IPS DF 6.9 (cell line): ENCODE measurements around the gene SSH2.
"Not testable (repeated sequence)": the region's sequence is repeated elsewhere in the genome, so short reads cannot be mapped to it uniquely, and the experiment has no call there.

Experiments
- DNase-seq: peaks from one replicate; pipeline ENCODE4 v3.0.0-alpha.2; 2013; ENCODE audit warnings: low read depth, low spot score
- H3K27ac ChIP-seq: one replicate; pipeline ENCODE4 v1.5.1; 2013; ENCODE audit warnings: low read length, control low read depth
- H3K27me3 ChIP-seq: 2 replicates; pipeline ENCODE4 v1.6.1; 2013; ENCODE audit warnings: mild to moderate bottlenecking, low read length; ENCODE audit not compliant: control insufficient read depth, insufficient read depth
- H3K36me3 ChIP-seq: 2 replicates; pipeline ENCODE4 v1.6.1; 2013; ENCODE audit warnings: low read length; ENCODE audit not compliant: control insufficient read depth, insufficient read depth
- H3K4me1 ChIP-seq: 2 replicates; pipeline ENCODE4 v1.6.1; 2013; ENCODE audit warnings: low read length; ENCODE audit not compliant: control insufficient read depth, insufficient read depth
- H3K4me3 ChIP-seq: 2 replicates; pipeline ENCODE4 v1.5.1; 2013; ENCODE audit warnings: mild to moderate bottlenecking, low read length
- H3K9me3 ChIP-seq: 2 replicates; pipeline ENCODE4 v1.6.1; 2013; ENCODE audit warnings: low read length, inconsistent platforms; ENCODE audit not compliant: control insufficient read depth, insufficient read depth
- WGBS: extraction: QIAGEN DNeasy Blood & Tissue Kit; methylation state at CpG from one replicate; pipeline ENCODE4 v1.1.7; 2013; ENCODE audit warnings: mixed read lengths, missing lambda C conversion rate; ENCODE audit not compliant: insufficient read length, insufficient coverage; 5-methylcytosine and 5-hydroxymethylcytosine counted together

The SSH2 gene

GRCh38 chr17:29742210-29742513, 187.9 kb downstream of the SSH2 start:
- H3K27ac ChIP-seq, result no peak overlapping the region
- WGBS, result no CpG with 5 or more reads among the region's 3 CpGs

GRCh38 chr17:29740017-29740416, 190.0 kb downstream of the SSH2 start:
- WGBS, result no CpG with 5 or more reads among the region's 4 CpGs
- H3K4me1 ChIP-seq, result no peaks in the 10 kb centered on the region
- H3K9me3 ChIP-seq, result no peaks in the 10 kb centered on the region
- no peak overlapping the region for H3K4me3 ChIP-seq
- no peak overlapping the region for H3K27ac ChIP-seq
- no peaks in the 10 kb centered on the region for H3K27me3 ChIP-seq
- no peaks in the 10 kb centered on the region for H3K36me3 ChIP-seq
- no peak for DNase-seq

More at GRCh38 chr17:29742210-29742513, 187.9 kb downstream of the SSH2 start:
- no peaks in the 10 kb centered on the region for H3K4me1 ChIP-seq
- H3K4me3 ChIP-seq, result no peak overlapping the region
- no peaks in the 10 kb centered on the region for H3K36me3 ChIP-seq
- DNase-seq, result no peak
- no peaks in the 10 kb centered on the region for H3K27me3 ChIP-seq
- no peaks in the 10 kb centered on the region for H3K9me3 ChIP-seq

DNA sequence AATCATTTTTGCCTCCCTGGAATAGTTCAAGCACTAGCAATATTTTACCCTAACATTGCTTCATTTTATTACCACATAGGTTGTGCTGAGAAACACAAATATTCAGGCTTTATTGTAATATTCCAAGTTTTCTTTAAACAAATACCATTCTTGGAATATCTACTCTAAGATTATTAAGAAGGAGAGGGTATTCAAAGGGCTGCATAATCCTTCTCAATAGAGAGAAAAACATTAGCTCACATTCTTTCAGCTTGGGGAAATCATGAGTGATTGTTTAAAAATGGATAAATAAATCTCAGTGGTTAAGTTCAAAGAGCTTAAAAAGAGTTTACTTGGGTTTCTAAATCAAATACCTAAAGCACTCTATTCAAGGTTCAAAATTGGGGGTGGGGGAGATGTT, 195.4 kb downstream of the SSH2 start:
- H3K27ac ChIP-seq, result no peak overlapping the region
- H3K4me1 ChIP-seq, result no peaks in the 10 kb centered on the region
- no peak overlapping the region for H3K4me3 ChIP-seq
- no peaks in the 10 kb centered on the region for H3K36me3 ChIP-seq
- DNase-seq, result no peak
- no peaks in the 10 kb centered on the region for H3K27me3 ChIP-seq
- H3K9me3 ChIP-seq, result no peaks in the 10 kb centered on the region

DNA sequence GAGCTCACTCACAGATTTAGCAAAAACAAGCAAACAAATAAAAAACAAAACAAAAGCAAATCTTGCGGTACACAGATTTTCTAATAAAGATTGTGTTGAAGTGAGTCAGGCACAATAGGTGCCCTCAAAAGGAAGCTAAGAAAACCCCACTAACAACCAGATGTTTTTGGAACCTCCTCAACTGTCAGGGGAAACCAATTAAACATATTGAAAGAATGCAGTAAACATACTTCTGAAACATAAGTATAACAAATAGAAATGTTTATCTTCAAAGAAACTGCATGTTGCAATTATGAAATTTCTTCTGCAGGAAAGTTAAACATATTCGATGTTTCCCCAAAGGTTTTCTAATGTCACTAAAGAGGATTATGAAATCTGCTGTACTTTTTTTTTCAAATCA, 196.9 kb downstream of the SSH2 start:
- Histone ChIP-seq H3K27ac (no peak overlapping the region), H3K36me3 (no peaks in the 10 kb centered on the region), H3K4me1 (no peaks in the 10 kb centered on the region), H3K4me3 (no peak overlapping the region), H3K27me3 (no peaks in the 10 kb centered on the region), H3K9me3 (no peaks in the 10 kb centered on the region)
- no CpG with 5 or more reads among the region's 2 CpGs for WGBS
- no peak for DNase-seq

DNA sequence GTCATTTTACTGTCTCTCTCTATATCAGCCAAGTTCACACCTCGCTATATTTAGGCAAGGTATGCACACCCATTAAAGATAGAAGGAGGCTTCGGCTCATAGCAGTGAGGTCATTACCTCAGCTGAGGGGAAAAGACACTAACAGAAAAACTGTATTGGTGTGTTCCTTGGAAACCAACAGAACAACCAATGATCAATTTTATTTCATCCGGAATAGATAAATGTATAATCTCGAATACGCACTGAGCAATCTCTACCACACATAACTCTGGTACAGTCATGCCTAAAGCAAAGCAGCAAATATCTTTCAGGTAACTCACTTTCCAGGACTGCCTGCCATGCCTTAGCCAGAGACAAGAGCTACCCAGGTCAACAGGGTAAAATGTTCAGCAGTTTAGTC, 197.4 kb downstream of the SSH2 start:
- no peaks in the 10 kb centered on the region for H3K9me3 ChIP-seq
- DNase-seq, result no peak
- no peaks in the 10 kb centered on the region for H3K4me1 ChIP-seq
- no CpG with 5 or more reads among the region's 5 CpGs for WGBS
- H3K4me3 ChIP-seq, result no peak overlapping the region
- no peaks in the 10 kb centered on the region for H3K27me3 ChIP-seq
- no peaks in the 10 kb centered on the region for H3K36me3 ChIP-seq
- H3K27ac ChIP-seq, result no peak overlapping the region

DNA sequence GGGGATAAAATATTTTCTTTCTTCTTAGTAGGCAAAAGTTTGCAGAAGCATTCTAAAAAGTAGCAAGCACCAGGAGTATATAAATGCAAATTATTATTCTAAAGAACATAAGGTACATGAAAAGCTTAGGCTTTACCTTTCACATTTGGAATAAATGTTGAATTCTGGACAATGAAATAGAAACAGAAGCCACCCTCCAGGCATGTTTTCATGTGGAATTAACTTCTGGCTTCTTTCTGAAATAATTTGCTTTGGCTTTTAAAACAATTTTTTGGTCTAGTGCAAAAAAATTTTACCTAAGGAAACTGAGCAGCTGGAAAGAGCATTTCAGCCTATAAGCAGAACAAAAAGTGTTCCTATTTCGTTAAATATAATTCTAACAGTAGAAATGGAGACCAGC, 197.8 kb downstream of the SSH2 start:
- DNase-seq, result no peak
- Histone ChIP-seq H3K36me3 (no peaks in the 10 kb centered on the region), H3K4me1 (no peaks in the 10 kb centered on the region), H3K27ac (no peak overlapping the region), H3K4me3 (no peak overlapping the region), H3K27me3 (no peaks in the 10 kb centered on the region), H3K9me3 (no peaks in the 10 kb centered on the region)
- WGBS, result no CpG with 5 or more reads among the region's 1 CpG

DNA sequence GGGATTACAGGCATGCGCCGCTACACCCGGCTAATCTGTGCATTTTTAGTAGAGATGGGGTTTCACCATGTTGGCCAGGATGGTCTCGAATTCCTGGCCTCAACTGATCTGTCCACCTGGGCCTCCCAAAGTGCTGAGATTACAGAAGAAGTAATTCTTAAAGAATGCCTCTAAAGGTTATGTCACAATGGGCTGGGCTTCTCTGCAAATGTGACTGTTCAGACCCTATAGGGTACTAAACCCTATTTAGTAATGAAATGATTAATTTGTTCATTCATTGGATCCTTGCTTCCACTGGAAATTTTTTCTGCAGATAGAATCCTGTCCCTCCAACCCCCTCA, 198.5 kb downstream of the SSH2 start:
- Histone ChIP-seq H3K27ac (no peak overlapping the region), H3K4me3 (no peak overlapping the region), H3K36me3 (no peaks in the 10 kb centered on the region), H3K4me1 (0 out of 2 replicates have a peak, but pooled peaks cover 2% of the 10 kb centered on the region), H3K9me3 (no peaks in the 10 kb centered on the region), H3K27me3 (no peaks in the 10 kb centered on the region)
- no CpG with 5 or more reads among the region's 4 CpGs for WGBS
- DNase-seq, result no peak

GRCh38 chr17:29728490-29728889, 201.5 kb downstream of the SSH2 start:
- Histone ChIP-seq H3K4me1 (0 out of 2 replicates have a peak, but pooled peaks cover 2% of the 10 kb centered on the region), H3K36me3 (no peaks in the 10 kb centered on the region), H3K27me3 (no peaks in the 10 kb centered on the region), H3K4me3 (no peak overlapping the region), H3K9me3 (no peaks in the 10 kb centered on the region), H3K27ac (no peak overlapping the region)
- WGBS, result no CpG with 5 or more reads among the region's 3 CpGs
- DNase-seq, result no peak

DNA sequence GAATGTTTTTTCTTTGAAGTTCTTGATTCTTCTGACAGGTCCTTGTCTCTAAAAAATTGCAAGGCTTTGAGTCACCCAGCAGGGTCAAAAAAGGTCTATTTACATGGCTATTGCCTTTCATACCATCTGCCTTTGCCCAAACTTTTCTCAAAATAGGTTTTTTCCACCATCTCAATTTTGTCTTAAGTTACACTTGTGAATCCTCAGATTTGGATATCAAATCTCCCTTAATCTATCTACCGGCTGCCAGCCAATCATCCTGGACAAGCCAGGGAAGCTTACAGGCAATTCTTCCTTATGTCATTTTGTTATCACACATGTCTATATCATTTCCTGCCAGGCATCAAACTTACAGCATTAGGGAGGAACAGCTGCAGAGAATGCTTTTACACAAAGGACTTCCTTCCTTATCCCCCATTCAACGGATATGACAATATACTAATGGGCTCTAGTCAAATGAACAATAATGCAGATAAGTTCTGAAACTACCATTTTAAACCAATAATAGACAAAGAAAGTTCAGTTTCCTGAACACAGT, 203.2 kb downstream of the SSH2 start:
- H3K4me3 ChIP-seq, result no peak overlapping the region
- H3K27ac ChIP-seq, result no peak overlapping the region
- 0 out of 2 replicates have a peak, but pooled peaks cover 2% of the 10 kb centered on the region for H3K4me1 ChIP-seq
- no peaks in the 10 kb centered on the region for H3K27me3 ChIP-seq
- H3K9me3 ChIP-seq, result no peaks in the 10 kb centered on the region
- no peaks in the 10 kb centered on the region for H3K36me3 ChIP-seq
- DNase-seq, result no peak
- no CpG with 5 or more reads among the region's 2 CpGs for WGBS

GRCh38 chr17:29725408-29725807, 204.6 kb downstream of the SSH2 start:
- not testable (repeated sequence) for H3K27ac ChIP-seq, H3K4me3 ChIP-seq, H3K27me3 ChIP-seq, H3K4me1 ChIP-seq, H3K36me3 ChIP-seq, DNase-seq, H3K9me3 ChIP-seq
- no CpG with 5 or more reads among the region's 1 CpG for WGBS

DNA sequence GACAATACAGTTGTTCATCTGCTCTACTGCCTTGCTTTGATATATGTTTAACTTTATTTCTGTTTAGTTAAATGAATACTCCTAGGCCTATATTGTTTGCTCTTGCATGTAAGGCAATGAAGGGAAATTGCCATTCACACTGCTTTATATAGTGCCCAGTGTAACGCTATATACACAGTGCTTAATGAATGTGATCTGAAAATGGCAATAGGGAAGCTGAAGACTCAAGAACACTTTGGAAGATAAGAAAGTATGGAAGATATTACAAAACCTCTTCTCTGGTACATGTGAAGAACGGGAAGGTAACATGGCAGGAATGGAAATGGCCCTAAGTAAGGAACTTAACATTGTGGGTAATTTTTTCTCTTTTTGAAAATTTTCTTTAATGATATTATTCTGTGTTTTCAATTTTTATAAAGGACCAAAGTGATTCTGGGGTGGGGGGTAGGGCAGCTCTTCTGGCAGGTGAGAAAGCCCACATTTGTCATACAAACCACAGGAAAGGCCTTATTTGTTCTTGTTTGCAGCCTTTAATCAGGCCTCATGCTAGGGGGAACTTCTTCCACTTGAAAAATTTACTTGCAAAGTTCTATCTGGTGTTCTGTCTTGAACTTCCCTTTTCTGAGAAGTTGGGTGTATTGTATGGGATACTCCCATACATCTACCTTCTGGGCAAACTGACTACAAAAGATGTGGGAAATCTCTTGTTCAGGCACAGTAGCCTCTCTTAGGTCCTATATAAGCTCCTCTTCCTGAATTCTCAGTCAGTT, 206.6 kb downstream of the SSH2 start:
- Histone ChIP-seq H3K4me3 (no peak overlapping the region), H3K27ac (no peak overlapping the region), H3K27me3 (no peaks in the 10 kb centered on the region), H3K4me1 (0 out of 2 replicates have a peak, but pooled peaks cover 2% of the 10 kb centered on the region), H3K9me3 (no peaks in the 10 kb centered on the region), H3K36me3 (no peaks in the 10 kb centered on the region)
- WGBS, result no CpG with 5 or more reads among the region's 2 CpGs
- no peak for DNase-seq
